ELF-1 (cell line): ENCODE data around the gene AGGF1.
"Not testable (repeated sequence)": the region's sequence is repeated elsewhere in the genome, so short reads cannot be mapped to it uniquely, and the experiment has no call there.

Experiments
- DNase-seq: peaks from one replicate; pipeline ENCODE4 v3.0.0-alpha.2; 2016; ENCODE audit warnings: low read depth, low spot score

The AGGF1 gene

DNA sequence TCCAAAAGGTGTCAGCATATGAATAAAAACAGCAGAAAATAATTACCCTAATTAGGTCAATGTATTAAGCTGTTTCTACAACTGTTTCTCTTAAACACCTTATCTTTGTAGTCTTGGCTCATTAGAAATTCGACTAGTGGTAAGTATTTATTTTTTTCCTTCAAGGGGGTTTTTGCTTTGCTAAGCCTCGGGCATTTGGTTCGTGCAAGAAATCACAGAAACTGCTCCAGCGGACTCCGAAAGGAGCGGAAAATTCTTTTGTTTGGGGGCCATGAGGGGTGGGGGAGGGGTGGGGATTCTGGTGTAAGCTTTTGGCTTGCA lies 56.1 kb downstream of the AGGF1 start:
- DNase-seq = no peak

- peak; percentile 84 for DNase-seq
Measured at GRCh38 chr5:77086689-77087483, 56.7 kb downstream of the AGGF1 start, which contains the start of gene ZBED3. Gene ZBED3, minus strand, starts transcription at chr5:77087285. Its CDS starts 9,407 bp downstream, at chr5:77077878.

DNA sequence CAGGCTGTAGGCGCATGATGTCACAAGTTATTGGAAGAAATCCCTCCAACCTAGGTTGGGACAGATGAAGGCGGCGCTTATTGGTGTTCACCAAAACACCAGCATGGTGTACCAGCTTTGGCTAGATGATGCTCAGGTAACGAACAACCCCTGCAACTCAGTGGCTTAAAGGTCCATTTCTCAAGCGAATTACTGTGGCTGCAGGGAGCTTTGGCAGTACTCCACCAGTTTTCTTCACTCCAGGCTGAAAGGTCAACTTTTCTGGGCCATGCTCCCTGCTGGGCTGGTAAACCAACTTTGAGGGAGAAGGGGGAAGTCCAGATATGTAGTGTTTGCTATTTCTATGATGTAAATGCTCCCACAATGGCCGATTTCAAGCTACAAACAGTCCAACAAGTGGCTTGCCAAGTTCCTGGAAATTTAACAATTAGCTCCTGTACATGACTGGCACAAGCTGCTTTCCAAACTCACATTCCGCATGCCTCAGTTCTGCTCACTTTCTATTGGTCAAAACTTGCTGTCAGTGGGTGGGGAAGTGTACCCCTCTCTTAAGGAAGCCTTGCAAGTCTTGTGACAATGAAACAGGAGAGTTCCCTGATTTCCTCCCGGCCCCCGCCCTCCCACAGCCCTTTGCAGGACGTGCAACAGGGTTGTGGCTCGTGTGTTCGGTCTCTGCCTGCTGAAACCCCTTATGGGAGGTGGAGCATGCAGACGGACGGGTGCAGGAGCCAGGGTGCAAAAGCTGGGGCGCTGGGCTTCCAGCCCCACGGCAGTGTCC lies 57.5 kb downstream of the AGGF1 start:
- peak; percentile 18 for DNase-seq

- no peak for DNase-seq
Measured at GRCh38 chr5:77095189-77095588, 65.0 kb downstream of the AGGF1 start.

DNA sequence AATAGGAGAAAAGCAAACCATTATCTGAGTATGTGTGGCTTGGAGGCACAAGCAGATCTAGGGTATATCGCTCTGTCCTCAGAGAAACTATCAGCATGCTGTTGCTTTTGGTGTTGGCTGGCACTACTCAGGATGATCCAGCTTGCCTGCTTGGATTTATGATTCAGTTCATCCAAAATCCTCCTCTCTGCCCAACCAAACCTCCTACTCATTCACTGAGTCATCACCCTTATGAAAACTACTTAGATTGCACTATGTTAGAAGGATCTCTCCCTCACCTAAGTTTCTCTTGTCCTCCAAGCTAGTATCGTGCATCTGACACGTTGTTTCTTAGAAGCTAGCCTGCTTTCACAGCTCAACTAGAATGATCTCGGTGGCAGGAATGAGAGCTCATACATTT lies 71.1 kb downstream of the AGGF1 start:
- no peak for DNase-seq

GRCh38 chr5:77102549-77102948 lies 72.3 kb downstream of the AGGF1 start:
- DNase-seq = no peak

- DNase-seq = no peak
Measured at GRCh38 chr5:77103457-77103856, 73.3 kb downstream of the AGGF1 start.

GRCh38 chr5:77104813-77105212 lies 74.6 kb downstream of the AGGF1 start:
- DNase-seq = no peak

GRCh38 chr5:77107035-77107434 lies 76.8 kb downstream of the AGGF1 start:
- DNase-seq = not testable (repeated sequence)
